ENCODE data around the gene FAM151A. TPM values are rescaled to one million over a fixed set of nuclear protein-coding genes. Genes with fewer than 3 reads are reported as not detected.

FAM151A gene
- polyA plus RNA-seq, 1 donor from 2014 or later: not detected

DNA sequence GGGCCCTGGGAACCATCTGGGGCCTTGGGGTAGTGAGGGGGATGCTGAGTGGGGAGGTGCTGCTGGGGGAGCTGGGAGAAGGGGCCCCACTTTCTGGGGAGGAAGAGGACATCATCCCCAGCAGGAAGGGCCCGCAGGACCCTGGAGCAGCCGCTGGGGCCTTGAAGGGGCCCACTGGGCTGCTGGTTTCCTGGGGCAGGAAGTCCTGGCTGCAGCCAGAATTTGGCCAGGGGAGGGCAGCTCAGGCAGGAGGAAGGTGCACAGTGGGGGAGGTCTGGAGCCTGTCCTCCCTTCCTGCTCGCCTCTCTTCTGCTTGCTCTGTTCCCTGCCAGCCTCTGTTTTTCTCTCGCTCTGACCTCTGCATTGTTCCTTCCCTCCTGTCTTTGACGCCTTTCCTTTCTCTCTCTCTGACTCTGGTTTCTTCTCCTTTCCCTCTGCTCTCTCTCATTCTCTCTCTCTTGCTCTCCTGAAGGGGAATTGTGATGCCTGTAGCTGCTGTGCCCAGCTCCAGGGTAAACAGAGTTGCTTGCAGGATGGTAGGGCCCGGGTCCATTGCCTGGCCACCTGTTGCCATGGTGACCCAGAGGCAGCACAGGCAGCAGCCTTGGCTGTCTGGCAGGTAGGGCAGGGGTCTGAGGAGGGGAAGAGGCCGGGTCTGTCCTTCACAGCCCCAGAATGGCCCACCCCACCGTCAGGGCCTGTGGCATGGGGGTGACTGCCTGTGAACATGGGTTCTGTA lies 51.4 kb downstream of the FAM151A start:
- Histone ChIP-seq H2AFZ (ENCODE audit: low read depth, low read length) (no peak overlapping the region), H3K9ac (ENCODE audit: low read length) (no peak overlapping the region), H3K27ac (ENCODE audit: low read length) (no peak overlapping the region), H3K9me3 (ENCODE audit: low read length) (no peaks in the 10 kb centered on the region), H3K36me3 (ENCODE audit: insufficient read depth, low read length) (no peaks in the 10 kb centered on the region), H4K20me1 (ENCODE audit: insufficient read depth) (no peaks in the 10 kb centered on the region), H3K9me2 (ENCODE audit: insufficient read depth, low read length) (no peaks in the 10 kb centered on the region), H3F3A (ENCODE audit: insufficient read depth, low read length, poor library complexity, severe bottlenecking) (no peaks in the 10 kb centered on the region), H3K4me2 (ENCODE audit: low read length) (no peak overlapping the region), H3K4me3 (ENCODE audit: low read length) (no peak overlapping the region), H3K79me2 (replicated peaks; ENCODE audit: insufficient read depth, low read length) (no peaks in the 10 kb centered on the region), H3K27me3 (ENCODE audit: insufficient read depth, low read depth, low read length) (no peaks in the 10 kb centered on the region)
- TF ChIP-seq SMC3 (conservative IDR thresholded peaks at IDR 0.05; ENCODE audit: poor library complexity): no peak
- TF ChIP-seq, protein P1, sequence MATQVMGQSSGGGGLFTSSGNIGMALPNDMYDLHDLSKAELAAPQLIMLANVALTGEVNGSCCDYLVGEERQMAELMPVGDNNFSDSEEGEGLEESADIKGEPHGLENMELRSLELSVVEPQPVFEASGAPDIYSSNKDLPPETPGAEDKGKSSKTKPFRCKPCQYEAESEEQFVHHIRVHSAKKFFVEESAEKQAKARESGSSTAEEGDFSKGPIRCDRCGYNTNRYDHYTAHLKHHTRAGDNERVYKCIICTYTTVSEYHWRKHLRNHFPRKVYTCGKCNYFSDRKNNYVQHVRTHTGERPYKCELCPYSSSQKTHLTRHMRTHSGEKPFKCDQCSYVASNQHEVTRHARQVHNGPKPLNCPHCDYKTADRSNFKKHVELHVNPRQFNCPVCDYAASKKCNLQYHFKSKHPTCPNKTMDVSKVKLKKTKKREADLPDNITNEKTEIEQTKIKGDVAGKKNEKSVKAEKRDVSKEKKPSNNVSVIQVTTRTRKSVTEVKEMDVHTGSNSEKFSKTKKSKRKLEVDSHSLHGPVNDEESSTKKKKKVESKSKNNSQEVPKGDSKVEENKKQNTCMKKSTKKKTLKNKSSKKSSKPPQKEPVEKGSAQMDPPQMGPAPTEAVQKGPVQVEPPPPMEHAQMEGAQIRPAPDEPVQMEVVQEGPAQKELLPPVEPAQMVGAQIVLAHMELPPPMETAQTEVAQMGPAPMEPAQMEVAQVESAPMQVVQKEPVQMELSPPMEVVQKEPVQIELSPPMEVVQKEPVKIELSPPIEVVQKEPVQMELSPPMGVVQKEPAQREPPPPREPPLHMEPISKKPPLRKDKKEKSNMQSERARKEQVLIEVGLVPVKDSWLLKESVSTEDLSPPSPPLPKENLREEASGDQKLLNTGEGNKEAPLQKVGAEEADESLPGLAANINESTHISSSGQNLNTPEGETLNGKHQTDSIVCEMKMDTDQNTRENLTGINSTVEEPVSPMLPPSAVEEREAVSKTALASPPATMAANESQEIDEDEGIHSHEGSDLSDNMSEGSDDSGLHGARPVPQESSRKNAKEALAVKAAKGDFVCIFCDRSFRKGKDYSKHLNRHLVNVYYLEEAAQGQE (IDR thresholded peaks at IDR 0.05; ENCODE audit: borderline replicate concordance): no peak
- no peak for TF ChIP-seq MXI1 (conservative IDR thresholded peaks at IDR 0.05; ENCODE audit: poor library complexity, severe bottlenecking)
- TF ChIP-seq EZH2 (IDR thresholded peaks at IDR 0.05; ENCODE audit: borderline replicate concordance, insufficient read depth, low read length, poor library complexity, severe bottlenecking): no peak
- no peak for TF ChIP-seq EP300 (conservative IDR thresholded peaks at IDR 0.05; ENCODE audit: poor library complexity, severe bottlenecking)

GRCh38 chr1:54571326-54571725 lies 52.0 kb downstream of the FAM151A start:
- TF ChIP-seq MXI1 (conservative IDR thresholded peaks at IDR 0.05; ENCODE audit: poor library complexity, severe bottlenecking) (no peak), EZH2 (IDR thresholded peaks at IDR 0.05; ENCODE audit: borderline replicate concordance, insufficient read depth, low read length, poor library complexity, severe bottlenecking) (no peak), RAD21 (conservative IDR thresholded peaks at IDR 0.05) (no peak), CTCF (IDR thresholded peaks at IDR 0.05; ENCODE audit: poor library complexity, severe bottlenecking) (no peak), EP300 (conservative IDR thresholded peaks at IDR 0.05; ENCODE audit: poor library complexity, severe bottlenecking) (no peak), SMC3 (conservative IDR thresholded peaks at IDR 0.05; ENCODE audit: poor library complexity) (no peak), TAF1 (IDR thresholded peaks at IDR 0.05; ENCODE audit: low read depth) (no peak)
- TF ChIP-seq, protein P1 (IDR thresholded peaks at IDR 0.05; ENCODE audit: borderline replicate concordance): no peak
- Histone ChIP-seq H3K27ac (ENCODE audit: low read length) (no peak overlapping the region), H3K4me2 (ENCODE audit: low read length) (no peak overlapping the region), H3K4me3 (ENCODE audit: low read length) (no peak overlapping the region), H3K9ac (ENCODE audit: low read length) (no peak overlapping the region), H3K79me2 (replicated peaks; ENCODE audit: insufficient read depth, low read length) (no peaks in the 10 kb centered on the region), H3K9me3 (ENCODE audit: low read length) (no peaks in the 10 kb centered on the region), H3K27me3 (ENCODE audit: insufficient read depth, low read depth, low read length) (no peaks in the 10 kb centered on the region), H3K36me3 (ENCODE audit: insufficient read depth, low read length) (no peaks in the 10 kb centered on the region), H3K9me2 (ENCODE audit: insufficient read depth, low read length) (no peaks in the 10 kb centered on the region), H3F3A (ENCODE audit: insufficient read depth, low read length, poor library complexity, severe bottlenecking) (no peaks in the 10 kb centered on the region), H2AFZ (ENCODE audit: low read depth, low read length) (no peak overlapping the region), H4K20me1 (ENCODE audit: insufficient read depth) (no peaks in the 10 kb centered on the region)
